GM12878 (cell line): ENCODE measurements around the gene TARBP2. TPM values are rescaled to one million over a fixed set of nuclear protein-coding genes. Genes with fewer than 3 reads are reported as not detected.
A peak's percentile ranks its signal among the peaks of the same experiment; 100 is the strongest.

Source experiments
- CHD2 ChIP-seq: IDR thresholded peaks from 2 replicates; pipeline ENCODE4 v1.6.1; 2011; ENCODE audit warnings: low read depth, low read length, improper control_type of control experiment, borderline replicate concordance
- ETV6 ChIP-seq, 2 experiments: fragments of 450-650 bp in 1 of 2; IDR thresholded peaks in 1 of 2; conservative IDR thresholded peaks in 1 of 2; 2 replicates each; pipeline ENCODE4 v1.6.1; 2014; ENCODE audit warnings: antibody characterized with exemption in 1 of 2, borderline replicate concordance in 1 of 2, low read depth in 1 of 2, mild to moderate bottlenecking in 1 of 2, moderate library complexity in 1 of 2
- KAT2A ChIP-seq: conservative IDR thresholded peaks from 2 replicates; pipeline ENCODE4 v1.6.1; 2011; ENCODE audit warnings: low read depth, low read length; ENCODE audit not compliant: control insufficient read depth
- NBN ChIP-seq: fragments of 450-650 bp; IDR thresholded peaks from 2 replicates; pipeline ENCODE4 v1.6.1; 2016
- NFXL1 ChIP-seq: fragments of 450-650 bp; IDR thresholded peaks from 2 replicates; pipeline ENCODE4 v1.6.1; 2017; ENCODE audit warnings: antibody characterized with exemption, mild to moderate bottlenecking, borderline replicate concordance
- NFYB ChIP-seq: IDR thresholded peaks from 2 replicates; pipeline ENCODE4 v1.6.1; 2011; ENCODE audit warnings: low read depth, mild to moderate bottlenecking, low read length, improper control_type of control experiment, moderate library complexity; ENCODE audit not compliant: insufficient read depth
- RAD21 ChIP-seq: IDR thresholded peaks from 2 replicates; pipeline ENCODE4 v1.6.1; 2011; ENCODE audit warnings: mild to moderate bottlenecking, low read depth, low read length, moderate library complexity; ENCODE audit not compliant: insufficient read depth
- SMC3 ChIP-seq: IDR thresholded peaks from 2 replicates; pipeline ENCODE4 v1.6.1; 2011; ENCODE audit warnings: low read length, improper control_type of control experiment, borderline replicate concordance
- SREBF2 ChIP-seq: IDR thresholded peaks from 2 replicates; pipeline ENCODE4 v1.6.1; 2012; ENCODE audit warnings: mild to moderate bottlenecking, low read length
- SRF ChIP-seq, 2 experiments: IDR thresholded peaks; 2 replicates each; pipeline ENCODE4 v1.6.1; 2011; ENCODE audit warnings: low read depth in 2 of 2, low read length in 2 of 2, mild to moderate bottlenecking in 1 of 2, moderate library complexity in 1 of 2
- SUPT20H ChIP-seq: IDR thresholded peaks from 2 replicates; pipeline ENCODE4 v1.6.1; 2011; ENCODE audit warnings: low read depth, mild to moderate bottlenecking, low read length, moderate library complexity, borderline replicate concordance; ENCODE audit not compliant: control insufficient read depth
- TCF12 ChIP-seq: IDR thresholded peaks from 2 replicates; pipeline ENCODE4 v1.6.1; 2011; ENCODE audit warnings: low read depth, mild to moderate bottlenecking, low read length
- ZNF622 ChIP-seq: fragments of 450-650 bp; IDR thresholded peaks from 2 replicates; pipeline ENCODE4 v1.6.1; 2017; ENCODE audit warnings: mild to moderate bottlenecking, inconsistent platforms
- polyA plus RNA-seq, 11 experiments: library from polyadenylated mRNA; depleted of rRNA in 4 of 11; unstranded in 6 of 11; stranded (reverse) in 5 of 11; fragments of >200 nt; fragmentation: Nextera tagmentation in 4 of 11; fragmentation: Illumina TruSeq in 1 of 11; extraction: Ambion mirVana in 4 of 11; extraction: Trizol in 1 of 11; gene quantifications; 1 replicate in 1 of 11; 2 replicates in 10 of 11; pipeline versions ENCODE4 v1.2.1 to v1.2.3, GENCODE V29; 2011 to 2016; ENCODE audit warnings: inconsistent platforms in 2 of 11, missing spikeins in 2 of 11, low read depth in 1 of 11
- total RNA-seq, 4 experiments: library from RNA; depleted of rRNA in 3 of 4; stranded (reverse); fragments of >200 nt in 3 of 4; fragmentation: Illumina TruSeq in 1 of 4; extraction: Trizol in 1 of 4; gene quantifications; 2 replicates each; pipeline versions ENCODE4 v1.2.1 to v1.2.3, GENCODE V29; 2013 to 2021
- TF ChIP-seq, protein P1 (sequence below): IDR thresholded peaks from 2 replicates; pipeline ENCODE4 v1.6.1; 2011; ENCODE audit warnings: low read depth, mild to moderate bottlenecking, low read length, moderate library complexity, borderline replicate concordance; ENCODE audit errors: extremely low read depth
- TF ChIP-seq, protein P2 (sequence below): IDR thresholded peaks from 2 replicates; pipeline ENCODE4 v1.6.1; 2011; ENCODE audit warnings: low read depth, low read length, improper control_type of control experiment, borderline replicate concordance
- TF ChIP-seq, protein P3 (sequence below): fragments of 450-650 bp; IDR thresholded peaks from 2 replicates; pipeline ENCODE4 v1.6.1; 2017; ENCODE audit warnings: mild to moderate bottlenecking, moderate library complexity
- TF ChIP-seq, protein P4 (sequence below), 3 experiments: IDR thresholded peaks in 2 of 3; conservative IDR thresholded peaks in 1 of 3; 2 replicates each; pipeline ENCODE4 v1.5.1; 2011; ENCODE audit warnings: low read depth in 3 of 3, low read length in 3 of 3, mild to moderate bottlenecking in 3 of 3, control low read depth in 2 of 3, moderate library complexity in 2 of 3, inconsistent platforms in 1 of 3, mixed read lengths in 1 of 3; ENCODE audit not compliant: control insufficient read depth in 2 of 3, insufficient read depth in 1 of 3; ENCODE audit errors: extremely low read depth in 1 of 3
- TF ChIP-seq, protein P5 (sequence below): fragments of 150-350 bp; IDR thresholded peaks from 2 replicates; pipeline ENCODE4 v1.6.1; 2014; ENCODE audit warnings: mild to moderate bottlenecking, low read depth, low read length

TARBP2 gene
- total and polyA plus RNA-seq, 10 of the 15 experiments (the other 5 are each of a cell fraction or from before 2014, with no cell fraction given): 5.5 to 60.1 (median 36.8) TPM

DNA sequence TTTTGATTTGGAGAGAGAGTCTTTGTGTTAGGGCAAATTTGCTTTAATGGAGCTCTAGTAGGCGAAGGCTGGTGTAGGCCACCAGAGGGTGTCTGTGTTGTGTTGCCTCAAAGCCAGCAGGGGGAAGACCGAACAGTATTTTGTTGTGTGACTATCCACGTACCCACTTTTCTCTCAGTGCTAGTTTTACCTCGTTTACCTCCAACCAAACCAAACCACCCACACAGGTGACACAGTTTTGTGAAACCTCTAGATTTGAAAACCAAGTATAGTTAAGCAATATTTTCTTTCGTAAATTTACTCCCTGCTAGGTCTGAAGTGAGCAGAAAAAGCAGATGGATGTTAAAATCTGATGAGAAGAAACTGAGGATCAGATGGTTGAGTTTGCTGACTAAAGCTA, 42.5 kb downstream of the TARBP2 start (continued):
- TF ChIP-seq, protein P1, sequence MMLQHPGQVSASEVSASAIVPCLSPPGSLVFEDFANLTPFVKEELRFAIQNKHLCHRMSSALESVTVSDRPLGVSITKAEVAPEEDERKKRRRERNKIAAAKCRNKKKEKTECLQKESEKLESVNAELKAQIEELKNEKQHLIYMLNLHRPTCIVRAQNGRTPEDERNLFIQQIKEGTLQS: no peak; the same call in 1 of the 2 replicates
- TF ChIP-seq RAD21 (peak; percentile 90), SRF (IDR thresholded peaks at IDR 0.05; ENCODE audit: low read depth in 2 of 2, low read length in 2 of 2) (no peak), KAT2A (no peak), TCF12 (no peak), SMC3 (peak; percentile 97), SUPT20H (no peak), ETV6 (conservative IDR thresholded peaks at IDR 0.05 in 1 of 2, IDR thresholded peaks at IDR 0.05 in 1 of 2; ENCODE audit: borderline replicate concordance in 1 of 2, low read depth in 1 of 2) (no peak), ZNF622 (no peak), CHD2 (no peak), SREBF2 (no peak), NFYB (no peak), NBN (0 out of 2 replicates have a peak, but pooled peaks have one; percentile 34), NFXL1 (no peak)
- TF ChIP-seq, protein P2, sequence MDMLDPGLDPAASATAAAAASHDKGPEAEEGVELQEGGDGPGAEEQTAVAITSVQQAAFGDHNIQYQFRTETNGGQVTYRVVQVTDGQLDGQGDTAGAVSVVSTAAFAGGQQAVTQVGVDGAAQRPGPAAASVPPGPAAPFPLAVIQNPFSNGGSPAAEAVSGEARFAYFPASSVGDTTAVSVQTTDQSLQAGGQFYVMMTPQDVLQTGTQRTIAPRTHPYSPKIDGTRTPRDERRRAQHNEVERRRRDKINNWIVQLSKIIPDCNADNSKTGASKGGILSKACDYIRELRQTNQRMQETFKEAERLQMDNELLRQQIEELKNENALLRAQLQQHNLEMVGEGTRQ: no peak
- TF ChIP-seq, protein P3, sequence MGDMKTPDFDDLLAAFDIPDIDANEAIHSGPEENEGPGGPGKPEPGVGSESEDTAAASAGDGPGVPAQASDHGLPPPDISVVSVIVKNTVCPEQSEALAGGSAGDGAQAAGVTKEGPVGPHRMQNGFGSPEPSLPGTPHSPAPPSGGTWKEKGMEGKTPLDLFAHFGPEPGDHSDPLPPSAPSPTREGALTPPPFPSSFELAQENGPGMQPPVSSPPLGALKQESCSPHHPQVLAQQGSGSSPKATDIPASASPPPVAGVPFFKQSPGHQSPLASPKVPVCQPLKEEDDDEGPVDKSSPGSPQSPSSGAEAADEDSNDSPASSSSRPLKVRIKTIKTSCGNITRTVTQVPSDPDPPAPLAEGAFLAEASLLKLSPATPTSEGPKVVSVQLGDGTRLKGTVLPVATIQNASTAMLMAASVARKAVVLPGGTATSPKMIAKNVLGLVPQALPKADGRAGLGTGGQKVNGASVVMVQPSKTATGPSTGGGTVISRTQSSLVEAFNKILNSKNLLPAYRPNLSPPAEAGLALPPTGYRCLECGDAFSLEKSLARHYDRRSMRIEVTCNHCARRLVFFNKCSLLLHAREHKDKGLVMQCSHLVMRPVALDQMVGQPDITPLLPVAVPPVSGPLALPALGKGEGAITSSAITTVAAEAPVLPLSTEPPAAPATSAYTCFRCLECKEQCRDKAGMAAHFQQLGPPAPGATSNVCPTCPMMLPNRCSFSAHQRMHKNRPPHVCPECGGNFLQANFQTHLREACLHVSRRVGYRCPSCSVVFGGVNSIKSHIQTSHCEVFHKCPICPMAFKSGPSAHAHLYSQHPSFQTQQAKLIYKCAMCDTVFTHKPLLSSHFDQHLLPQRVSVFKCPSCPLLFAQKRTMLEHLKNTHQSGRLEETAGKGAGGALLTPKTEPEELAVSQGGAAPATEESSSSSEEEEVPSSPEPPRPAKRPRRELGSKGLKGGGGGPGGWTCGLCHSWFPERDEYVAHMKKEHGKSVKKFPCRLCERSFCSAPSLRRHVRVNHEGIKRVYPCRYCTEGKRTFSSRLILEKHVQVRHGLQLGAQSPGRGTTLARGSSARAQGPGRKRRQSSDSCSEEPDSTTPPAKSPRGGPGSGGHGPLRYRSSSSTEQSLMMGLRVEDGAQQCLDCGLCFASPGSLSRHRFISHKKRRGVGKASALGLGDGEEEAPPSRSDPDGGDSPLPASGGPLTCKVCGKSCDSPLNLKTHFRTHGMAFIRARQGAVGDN: peak; percentile 62
- TF ChIP-seq, protein P4, sequence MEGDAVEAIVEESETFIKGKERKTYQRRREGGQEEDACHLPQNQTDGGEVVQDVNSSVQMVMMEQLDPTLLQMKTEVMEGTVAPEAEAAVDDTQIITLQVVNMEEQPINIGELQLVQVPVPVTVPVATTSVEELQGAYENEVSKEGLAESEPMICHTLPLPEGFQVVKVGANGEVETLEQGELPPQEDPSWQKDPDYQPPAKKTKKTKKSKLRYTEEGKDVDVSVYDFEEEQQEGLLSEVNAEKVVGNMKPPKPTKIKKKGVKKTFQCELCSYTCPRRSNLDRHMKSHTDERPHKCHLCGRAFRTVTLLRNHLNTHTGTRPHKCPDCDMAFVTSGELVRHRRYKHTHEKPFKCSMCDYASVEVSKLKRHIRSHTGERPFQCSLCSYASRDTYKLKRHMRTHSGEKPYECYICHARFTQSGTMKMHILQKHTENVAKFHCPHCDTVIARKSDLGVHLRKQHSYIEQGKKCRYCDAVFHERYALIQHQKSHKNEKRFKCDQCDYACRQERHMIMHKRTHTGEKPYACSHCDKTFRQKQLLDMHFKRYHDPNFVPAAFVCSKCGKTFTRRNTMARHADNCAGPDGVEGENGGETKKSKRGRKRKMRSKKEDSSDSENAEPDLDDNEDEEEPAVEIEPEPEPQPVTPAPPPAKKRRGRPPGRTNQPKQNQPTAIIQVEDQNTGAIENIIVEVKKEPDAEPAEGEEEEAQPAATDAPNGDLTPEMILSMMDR (IDR thresholded peaks at IDR 0.05 in 2 of 3, conservative IDR thresholded peaks at IDR 0.05 in 1 of 3; ENCODE audit: control insufficient read depth in 2 of 3, extremely low read depth in 1 of 3, insufficient read depth in 1 of 3, low read depth in 3 of 3, low read length in 3 of 3): peak; percentile 85 to 99 (median 88); a peak in 5 of 6 replicates
- TF ChIP-seq, protein P5, sequence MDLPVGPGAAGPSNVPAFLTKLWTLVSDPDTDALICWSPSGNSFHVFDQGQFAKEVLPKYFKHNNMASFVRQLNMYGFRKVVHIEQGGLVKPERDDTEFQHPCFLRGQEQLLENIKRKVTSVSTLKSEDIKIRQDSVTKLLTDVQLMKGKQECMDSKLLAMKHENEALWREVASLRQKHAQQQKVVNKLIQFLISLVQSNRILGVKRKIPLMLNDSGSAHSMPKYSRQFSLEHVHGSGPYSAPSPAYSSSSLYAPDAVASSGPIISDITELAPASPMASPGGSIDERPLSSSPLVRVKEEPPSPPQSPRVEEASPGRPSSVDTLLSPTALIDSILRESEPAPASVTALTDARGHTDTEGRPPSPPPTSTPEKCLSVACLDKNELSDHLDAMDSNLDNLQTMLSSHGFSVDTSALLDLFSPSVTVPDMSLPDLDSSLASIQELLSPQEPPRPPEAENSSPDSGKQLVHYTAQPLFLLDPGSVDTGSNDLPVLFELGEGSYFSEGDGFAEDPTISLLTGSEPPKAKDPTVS: no peak
